HepG2 (cell line): ENCODE measurements around the gene ANKS3. TPM values are rescaled to one million over a fixed set of nuclear protein-coding genes. Genes with fewer than 3 reads are reported as not detected.

ENCODE experiments used
- ATF4 ChIP-seq, 2 experiments: fragments of 450-650 bp in 1 of 2; sonication (generic) in 1 of 2; formaldehyde crosslinking; IDR thresholded peaks; 2 replicates each; pipeline versions ENCODE4 v1.5.0 to v1.8.0; 2020 to 2022; ENCODE audit warnings: mild to moderate bottlenecking in 1 of 2, missing genetic modification reagents in 1 of 2
- CC2D1A ChIP-seq: sonication (generic); formaldehyde crosslinking; IDR thresholded peaks from 2 replicates; pipeline ENCODE4 v1.8.1; 2023; ENCODE audit warnings: mild to moderate bottlenecking, missing genetic modification reagents
- CENPT ChIP-seq: sonication (generic); formaldehyde crosslinking; IDR thresholded peaks from 2 replicates; pipeline ENCODE4 v1.8.0; 2022; ENCODE audit warnings: low read depth, mild to moderate bottlenecking, moderate library complexity, missing genetic modification reagents
- ETV6 ChIP-seq: sonication (generic); formaldehyde crosslinking; conservative IDR thresholded peaks from 2 replicates; pipeline ENCODE4 v1.4.0; 2020; ENCODE audit warnings: missing genetic modification reagents
- FOXP4 ChIP-seq: sonication (generic); formaldehyde crosslinking; IDR thresholded peaks from 2 replicates; pipeline ENCODE4 v1.4.0; 2020; ENCODE audit warnings: missing genetic modification reagents
- GPBP1L1 ChIP-seq: sonication (generic); formaldehyde crosslinking; IDR thresholded peaks from 2 replicates; pipeline ENCODE4 v1.5.0; 2020; ENCODE audit warnings: mild to moderate bottlenecking, missing genetic modification reagents
- MAFG ChIP-seq: sonication (generic); formaldehyde crosslinking; IDR thresholded peaks from 2 replicates; pipeline ENCODE4 v1.5.1; 2020; ENCODE audit warnings: mild to moderate bottlenecking, missing genetic modification reagents
- NFATC3 ChIP-seq: sonication (generic); formaldehyde crosslinking; IDR thresholded peaks from 2 replicates; pipeline ENCODE4 v1.5.1; 2020; ENCODE audit warnings: mild to moderate bottlenecking, missing genetic modification reagents
- PHB2 ChIP-seq: fragments of 450-650 bp; IDR thresholded peaks from 2 replicates; pipeline ENCODE4 v1.6.1; 2018; ENCODE audit not compliant: partially characterized antibody
- SP4 ChIP-seq: sonication (generic); formaldehyde crosslinking; IDR thresholded peaks from 2 replicates; pipeline ENCODE4 v1.8.1; 2023; ENCODE audit warnings: mild to moderate bottlenecking, missing genetic modification reagents
- THAP9 ChIP-seq: sonication (generic); formaldehyde crosslinking; IDR thresholded peaks from 2 replicates; pipeline ENCODE4; 2020; ENCODE audit warnings: missing genetic modification reagents, mild to moderate bottlenecking, borderline replicate concordance
- TRIM24 ChIP-seq: sonication (generic); formaldehyde crosslinking; IDR thresholded peaks from 2 replicates; pipeline ENCODE4 v1.8.0; 2022; ENCODE audit warnings: mild to moderate bottlenecking, missing genetic modification reagents
- ZC3H4 ChIP-seq: sonication (generic); formaldehyde crosslinking; IDR thresholded peaks from 2 replicates; pipeline ENCODE4 v1.4.0; 2020; ENCODE audit warnings: missing genetic modification reagents, borderline replicate concordance
- ZFP1 ChIP-seq: IDR thresholded peaks from 2 replicates; pipeline ENCODE4 v1.6.1; 2016
- ZNF143 ChIP-seq: sonication (generic); formaldehyde crosslinking; IDR thresholded peaks from 2 replicates; pipeline ENCODE4 v1.4.0; 2020; ENCODE audit warnings: missing genetic modification reagents
- ZNF17 ChIP-seq: sonication (generic); formaldehyde crosslinking; IDR thresholded peaks from 2 replicates; pipeline ENCODE4 v1.5.0; 2020; ENCODE audit warnings: mild to moderate bottlenecking, missing genetic modification reagents
- ZNF543 ChIP-seq: sonication (generic); formaldehyde crosslinking; IDR thresholded peaks from 2 replicates; pipeline ENCODE4 v1.4.0; 2020; ENCODE audit warnings: mild to moderate bottlenecking, missing genetic modification reagents
- ZNF563 ChIP-seq: sonication (generic); formaldehyde crosslinking; IDR thresholded peaks from 2 replicates; pipeline ENCODE4 v1.8.0; 2022; ENCODE audit warnings: mild to moderate bottlenecking, moderate library complexity, missing genetic modification reagents
- ZNF709 ChIP-seq: sonication (generic); formaldehyde crosslinking; IDR thresholded peaks from 2 replicates; pipeline ENCODE4 v1.5.0; 2020; ENCODE audit warnings: mild to moderate bottlenecking, missing genetic modification reagents
- ZNF747 ChIP-seq: sonication (generic); formaldehyde crosslinking; IDR thresholded peaks from 2 replicates; pipeline ENCODE4 v1.8.1; 2023; ENCODE audit warnings: missing genetic modification reagents, mild to moderate bottlenecking, borderline replicate concordance
- ZNF775 ChIP-seq: sonication (generic); formaldehyde crosslinking; IDR thresholded peaks from 2 replicates; pipeline ENCODE4 v1.4.0; 2020; ENCODE audit warnings: missing genetic modification reagents, mild to moderate bottlenecking, moderate library complexity, borderline replicate concordance
- polyA plus RNA-seq, 8 experiments: library from polyadenylated mRNA; depleted of rRNA in 3 of 8; stranded (reverse) in 7 of 8; unstranded in 1 of 8; fragments of >200 nt; fragmentation: Illumina TruSeq in 4 of 8; extraction: Trizol in 4 of 8; gene quantifications; 2 replicates each; pipeline versions ENCODE4 v1.2.1 to v1.2.3, GENCODE V29; 2011 to 2016; ENCODE audit warnings: low read depth in 4 of 8, missing spikeins in 1 of 8, mixed read lengths in 1 of 8; ENCODE audit not compliant: insufficient read depth in 1 of 8
- total RNA-seq, 5 experiments: library from RNA; depleted of rRNA; stranded (reverse); fragments of >200 nt; fragmentation: Illumina TruSeq; extraction: Trizol; gene quantifications; 2 replicates each; pipeline ENCODE4 v1.2.3, GENCODE V29; 2016; ENCODE audit warnings: low read depth in 1 of 5
- TF ChIP-seq, protein P1 (sequence below): IDR thresholded peaks from 2 replicates; pipeline ENCODE4 v1.6.1; 2016; ENCODE audit warnings: missing genetic modification reagents, missing compliant biosample characterization

The ANKS3 gene
- total and polyA plus RNA-seq, 2 of the 13 experiments (the other 11 are each of a cell fraction or from before 2014, with no cell fraction given) = 11.4 to 15.9 TPM

GRCh38 chr16:4766875-4767628 is 33.0 kb upstream of the ANKS3 start, which contains the start of gene ZNF500 (continued):
- TF ChIP-seq GPBP1L1 = no peak
- TF ChIP-seq NFATC3 (CRISPR knock-in tag) = no peak
- peak; percentile 84 for TF ChIP-seq ZNF563 (CRISPR knock-in tag)
- no peak for TF ChIP-seq ATF4 (CRISPR knock-in tag; IDR thresholded peaks at IDR 0.05)
- no peak for TF ChIP-seq ZFP1 (CRISPR knock-in tag)
- TF ChIP-seq CC2D1A (CRISPR knock-in tag) = no peak
- TF ChIP-seq CENPT (CRISPR knock-in tag) = no peak
- TF ChIP-seq ZNF143 (CRISPR knock-in tag) = peak; percentile 98
- TF ChIP-seq THAP9 (CRISPR knock-in tag) = peak; percentile 63
- TF ChIP-seq ZNF775 (CRISPR knock-in tag) = no peak
- TF ChIP-seq SP4 (CRISPR knock-in tag) = peak; percentile 100
- TF ChIP-seq FOXP4 = no peak
- no peak for TF ChIP-seq ZC3H4 (CRISPR knock-in tag)
- TF ChIP-seq MAFG (CRISPR knock-in tag) = no peak
- peak; percentile 48; the same call in 1 of the 2 replicates for TF ChIP-seq ETV6 (CRISPR knock-in tag)
- no peak; the same call in 1 of the 2 replicates for TF ChIP-seq ZNF747 (CRISPR knock-in tag)
- no peak for TF ChIP-seq PHB2
- no peak for TF ChIP-seq ZNF17
- TF ChIP-seq, protein P1, sequence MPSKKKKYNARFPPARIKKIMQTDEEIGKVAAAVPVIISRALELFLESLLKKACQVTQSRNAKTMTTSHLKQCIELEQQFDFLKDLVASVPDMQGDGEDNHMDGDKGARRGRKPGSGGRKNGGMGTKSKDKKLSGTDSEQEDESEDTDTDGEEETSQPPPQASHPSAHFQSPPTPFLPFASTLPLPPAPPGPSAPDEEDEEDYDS (CRISPR knock-in tag) = peak; percentile 82
- TF ChIP-seq TRIM24 = no peak
- 0 out of 2 replicates have a peak, but pooled peaks have one; percentile 60 for TF ChIP-seq ZNF709 (CRISPR knock-in tag)
- peak; percentile 50; the same call in 1 of the 2 replicates for TF ChIP-seq ZNF543 (CRISPR knock-in tag)
